Measurements from ENCODE around the gene JAM2. TPM values are rescaled to one million over a fixed set of nuclear protein-coding genes. Genes with fewer than 3 reads are reported as not detected.

Gene JAM2
- total and polyA plus RNA-seq, 2 of the 4 experiments (the other 2 are of a cell fraction): 0.72 to 2.1 TPM

- ChIA-PET POLR2A (ENCODE audit: unreplicated experiment) (no interaction called here), CTCF (no interaction called here)
- no peak overlapping the region for H3K9ac ChIP-seq (ENCODE audit: low read depth, low read length)
- H2BK15ac ChIP-seq (ENCODE audit: low read depth, low read length): no peak overlapping the region
- DNase-seq (no peak), ATAC-seq (ENCODE audit: low read depth) (no peak)
- no peak overlapping the region for H3K27ac ChIP-seq (ENCODE audit: insufficient read depth, low read length)
- no peak overlapping the region for H4K8ac ChIP-seq (ENCODE audit: low read depth in 2 of 2, low read length in 2 of 2)
- no peaks in the 10 kb centered on the region for H3K36me3 ChIP-seq (ENCODE audit: control insufficient read depth, insufficient read depth, low read length)
- in situ Hi-C loops (cut with MboI; ENCODE audit: low sequenced_read_pairs): no loop called here
- no peak overlapping the region for H3K4me2 ChIP-seq (ENCODE audit: low read depth, low read length)
- no peak overlapping the region for H2AK9ac ChIP-seq (replicated peaks; ENCODE audit: low read depth, low read length, poor library complexity)
- WGBS, 2 experiments (ENCODE audit: extremely low coverage in 2 of 2, insufficient read length in 1 of 2): no CpG with 5 or more reads among the region's 2 CpGs
- no peak overlapping the region for H3K4ac ChIP-seq (ENCODE audit: low read depth, low read length)
- H3K4me3 ChIP-seq (ENCODE audit: insufficient read depth, low read depth, low read length): no peak overlapping the region
- no peak overlapping the region for H3K14ac ChIP-seq (replicated peaks; ENCODE audit: low read depth, low read length)
- no peak overlapping the region for H2AFZ ChIP-seq (replicated peaks; ENCODE audit: low read length, poor library complexity)
- H4K20me1 ChIP-seq (ENCODE audit: insufficient read depth, low read length): no peaks in the 10 kb centered on the region
- H4K5ac ChIP-seq (ENCODE audit: low read depth, low read length): no peak overlapping the region
- no peaks in the 10 kb centered on the region for H3K79me1 ChIP-seq (ENCODE audit: low read depth in 1 of 2, low read length in 2 of 2)
- H2BK120ac ChIP-seq (ENCODE audit: low read depth, low read length): no peak overlapping the region
- no TSS peak for BruUV-seq (replicated peaks)
- H3K9me3 ChIP-seq (ENCODE audit: control insufficient read depth, insufficient read depth, low read length): no peaks in the 10 kb centered on the region
- dilution Hi-C loops (cut with HindIII; ENCODE audit: low sequenced_read_pairs, unreplicated experiment): no loop called here
- H3K4me1 ChIP-seq (ENCODE audit: control insufficient read depth, insufficient read depth, low read length): no peaks in the 10 kb centered on the region
- no peak overlapping the region for H3K56ac ChIP-seq (ENCODE audit: extremely low read depth, insufficient read depth, low read length)
- H3K23ac ChIP-seq (ENCODE audit: low read depth, low read length): no peak overlapping the region
- H3K27me3 ChIP-seq (ENCODE audit: control insufficient read depth, insufficient read depth, low read length): no peaks in the 10 kb centered on the region
- no peak overlapping the region for H2BK5ac ChIP-seq (ENCODE audit: low read depth, low read length, poor library complexity, severe bottlenecking)
- H3K18ac ChIP-seq (ENCODE audit: low read depth, low read length): no peak overlapping the region
- H3K9me1 ChIP-seq (ENCODE audit: insufficient read depth, low read length): no peaks in the 10 kb centered on the region
- TF ChIP-seq MAFK (IDR thresholded peaks at IDR 0.05; ENCODE audit: low read depth, low read length) (no peak), MAZ (IDR thresholded peaks at IDR 0.05; ENCODE audit: borderline replicate concordance, low read depth, low read length) (no peak), NFE2L2 (IDR thresholded peaks at IDR 0.05; ENCODE audit: low read depth, low read length) (no peak), CEBPB (IDR thresholded peaks at IDR 0.05; ENCODE audit: low read depth, low read length) (no peak), RCOR1 (IDR thresholded peaks at IDR 0.05; ENCODE audit: insufficient replicate concordance, low read length) (no peak), FOS (IDR thresholded peaks at IDR 0.05; ENCODE audit: low read depth, low read length) (no peak), CTCF (conservative IDR thresholded peaks at IDR 0.05; ENCODE audit: low read depth, low read length) (no peak), CHD1 (IDR thresholded peaks at IDR 0.05; ENCODE audit: low read depth, low read length) (no peak), RAD21 (IDR thresholded peaks at IDR 0.05; ENCODE audit: low read length) (no peak), ELK1 (IDR thresholded peaks at IDR 0.05; ENCODE audit: borderline replicate concordance, low read depth, low read length) (no peak), USF2 (IDR thresholded peaks at IDR 0.05; ENCODE audit: low read depth, low read length) (no peak)
- no peak overlapping the region for H2BK20ac ChIP-seq (ENCODE audit: low read depth, low read length)
- intact Hi-C loops (cut with micrococcal nuclease): no loop called here
- no peak overlapping the region for H4K91ac ChIP-seq (ENCODE audit: insufficient read depth, low read depth, low read length)
- H2AK5ac ChIP-seq (ENCODE audit: low read depth, low read length): no peak overlapping the region
Observed at GRCh38 chr21:25657140-25657539, 18.1 kb downstream of the JAM2 start.
